ENCODE data around the gene ARHGEF26.

DNA sequence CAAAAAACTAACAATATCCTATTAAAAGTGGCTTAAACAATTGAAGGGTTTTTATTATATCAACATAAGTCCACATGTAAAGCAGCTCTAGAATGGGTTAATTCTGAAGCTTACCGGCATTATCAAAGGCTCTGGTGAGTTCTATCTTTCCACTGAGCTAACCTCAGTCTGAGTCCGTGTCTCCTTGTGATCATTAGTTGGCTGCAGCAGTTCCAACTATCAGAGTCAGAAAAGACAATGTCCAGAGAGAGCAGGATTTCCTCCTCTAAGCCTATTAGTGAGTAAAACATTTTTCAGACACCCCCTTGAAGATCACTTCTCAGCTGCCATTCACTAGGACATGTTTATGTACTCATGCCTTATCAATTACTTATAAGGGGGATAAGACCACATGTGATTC, 153.2 kb downstream of the ARHGEF26 start:
- TF ChIP-seq, protein P1, sequence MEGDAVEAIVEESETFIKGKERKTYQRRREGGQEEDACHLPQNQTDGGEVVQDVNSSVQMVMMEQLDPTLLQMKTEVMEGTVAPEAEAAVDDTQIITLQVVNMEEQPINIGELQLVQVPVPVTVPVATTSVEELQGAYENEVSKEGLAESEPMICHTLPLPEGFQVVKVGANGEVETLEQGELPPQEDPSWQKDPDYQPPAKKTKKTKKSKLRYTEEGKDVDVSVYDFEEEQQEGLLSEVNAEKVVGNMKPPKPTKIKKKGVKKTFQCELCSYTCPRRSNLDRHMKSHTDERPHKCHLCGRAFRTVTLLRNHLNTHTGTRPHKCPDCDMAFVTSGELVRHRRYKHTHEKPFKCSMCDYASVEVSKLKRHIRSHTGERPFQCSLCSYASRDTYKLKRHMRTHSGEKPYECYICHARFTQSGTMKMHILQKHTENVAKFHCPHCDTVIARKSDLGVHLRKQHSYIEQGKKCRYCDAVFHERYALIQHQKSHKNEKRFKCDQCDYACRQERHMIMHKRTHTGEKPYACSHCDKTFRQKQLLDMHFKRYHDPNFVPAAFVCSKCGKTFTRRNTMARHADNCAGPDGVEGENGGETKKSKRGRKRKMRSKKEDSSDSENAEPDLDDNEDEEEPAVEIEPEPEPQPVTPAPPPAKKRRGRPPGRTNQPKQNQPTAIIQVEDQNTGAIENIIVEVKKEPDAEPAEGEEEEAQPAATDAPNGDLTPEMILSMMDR (IDR thresholded peaks at IDR 0.05): no peak
- TF ChIP-seq POLR2A (IDR thresholded peaks at IDR 0.05): no peak
